Measurements from ENCODE around the gene GEN1.

DNA sequence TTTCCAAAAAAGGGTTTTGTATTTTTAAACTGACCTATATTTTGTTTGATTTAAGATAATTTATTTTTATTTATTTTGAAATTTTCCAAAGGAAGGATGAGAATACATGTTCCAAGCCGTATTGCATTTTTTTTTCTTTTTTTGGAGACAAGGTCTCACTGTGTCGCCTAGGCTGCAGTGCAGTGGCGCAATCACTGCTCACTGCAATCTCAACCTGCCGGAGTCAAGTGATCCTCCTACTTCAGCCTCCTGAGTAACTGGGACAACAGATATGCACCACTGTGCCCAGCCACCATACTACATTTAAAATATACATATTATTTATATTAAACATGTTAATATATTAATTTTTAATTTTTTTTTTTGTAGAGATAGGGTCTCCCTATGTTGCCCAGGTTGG, 15.0 kb downstream of the GEN1 start:
- TF ChIP-seq EZH2 (optimal IDR thresholded peaks at IDR 0.05; ENCODE audit: low read depth, low read length): no peak
- no peak for TF ChIP-seq CTCF (IDR thresholded peaks at IDR 0.05; ENCODE audit: low read length)

Data from MM.1S (cell line).